ENCODE results near the gene RAP1GAP2. TPM values are rescaled to one million over a fixed set of nuclear protein-coding genes. Genes with fewer than 3 reads are reported as not detected.
A peak's percentile ranks its signal among the peaks of the same experiment; 100 is the strongest.

Gene RAP1GAP2
- total and polyA plus RNA-seq, 2 of the 8 experiments (the other 6 are each of a cell fraction or from before 2014, with no cell fraction given), result 24.0 to 63.8 TPM

DNA sequence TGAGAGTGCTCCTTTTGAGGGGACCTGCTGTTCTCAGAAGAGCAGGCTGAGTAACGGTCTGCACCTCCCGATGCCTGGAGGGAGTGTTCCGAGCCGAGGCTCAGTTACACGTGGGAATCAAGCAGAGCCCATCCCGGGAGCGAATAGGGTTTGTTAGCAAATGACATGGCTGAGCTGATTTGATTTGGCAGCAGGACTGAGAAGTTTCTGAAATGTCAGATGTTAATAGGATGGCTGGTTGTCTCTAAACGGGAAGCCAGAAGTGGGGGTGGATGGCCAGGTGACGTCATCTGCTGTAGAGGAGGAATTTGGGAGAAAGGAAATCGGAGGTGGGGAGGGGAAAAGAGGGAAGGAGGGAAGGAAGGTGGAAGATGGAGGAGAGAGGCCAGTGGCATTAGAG is 128.0 kb downstream of the RAP1GAP2 start:
- H3K4me2 ChIP-seq (ENCODE audit: insufficient read depth in 1 of 2, low read depth in 2 of 2, low read length in 2 of 2), result peak overlapping the region; percentile 23 to 35; a peak in 3 of 4 replicates
- H2AK5ac ChIP-seq (ENCODE audit: low read depth, low read length), result peak overlapping the region; percentile 57; the same call in 1 of the 2 replicates
- H3K79me1 ChIP-seq (ENCODE audit: low read depth, low read length), result peaks cover 11% of the 10 kb centered on the region
- peaks cover 0 to 4% (median 3%) of the 10 kb centered on the region in 4 experiments; a peak in 6 of 7 replicates for H3K4me1 ChIP-seq (replicated peaks in 1 of 4; ENCODE audit: control insufficient read depth in 3 of 4, insufficient read depth in 4 of 4, low read length in 3 of 4)
- ChIA-PET POLR2A (ENCODE audit: partially characterized antibody) (interaction anchor here (0.7 kb wide), 1 partner anchor 15 kb away, joined by 5 read pairs; no protein-coding TSS in a partner anchor), CTCF (ENCODE audit: partially characterized antibody) (interaction anchor here (0.7 to 18.1 kb wide), 5 partner anchors 13 to 1007 kb away, joined by 3 to 233 read pairs (median 5); no protein-coding TSS in a partner anchor)
- no peak overlapping the region for H4K8ac ChIP-seq (ENCODE audit: extremely low read depth, insufficient read depth, low read length)
- H2BK120ac ChIP-seq (replicated peaks; ENCODE audit: low read depth, low read length), result no peak overlapping the region
- no peak for FAIRE-seq
- H3K27ac ChIP-seq (ENCODE audit: low read depth, low read length), result no peak overlapping the region
- no peak overlapping the region for H3K9ac ChIP-seq (replicated peaks in 1 of 4; ENCODE audit: extremely low read depth in 1 of 4, low read depth in 3 of 4, low read length in 3 of 4)
- no peak overlapping the region for H2BK15ac ChIP-seq (ENCODE audit: low read length)
- no peak overlapping the region for H3K14ac ChIP-seq (ENCODE audit: insufficient read length)
- peaks cover 5 to 14% of the 10 kb centered on the region in 2 experiments for H4K20me1 ChIP-seq (replicated peaks in 1 of 2; ENCODE audit: control insufficient read depth in 1 of 2, insufficient read depth in 2 of 2, low read length in 2 of 2)
- peak overlapping the region; percentile 44; the same call in 1 of the 2 replicates for H2BK5ac ChIP-seq (ENCODE audit: low read depth, low read length)
- no peak overlapping the region for H4K91ac ChIP-seq (replicated peaks; ENCODE audit: insufficient read length, low read length)
- peaks cover 0 to 9% of the 10 kb centered on the region in 2 experiments; a peak in 1 of 4 replicates for H3K79me2 ChIP-seq (ENCODE audit: control insufficient read depth in 1 of 2, insufficient read depth in 2 of 2, low read length in 2 of 2)
- H2AFZ ChIP-seq (ENCODE audit: low read length), result no peak overlapping the region
- H3K23me2 ChIP-seq (ENCODE audit: low read depth, low read length), result no peaks in the 10 kb centered on the region; the same call in 1 of the 2 replicates
- no peak overlapping the region for H2BK20ac ChIP-seq (ENCODE audit: low read length)
- no peak for DNase-seq (ENCODE audit: low read depth in 1 of 2, low spot score in 2 of 2)
- H3K4ac ChIP-seq (replicated peaks; ENCODE audit: insufficient read length, low read depth, low read length), result no peak overlapping the region
- no peak overlapping the region for H3K4me3 ChIP-seq (ENCODE audit: extremely low read depth in 1 of 4, insufficient read depth in 2 of 4, low read depth in 3 of 4, low read length in 4 of 4)
- no peak overlapping the region for H3K23ac ChIP-seq (ENCODE audit: insufficient read length)
- no peak overlapping the region for H4K5ac ChIP-seq (ENCODE audit: insufficient read length, low read depth, low read length)
- no peak overlapping the region for H2BK12ac ChIP-seq (ENCODE audit: low read depth, low read length)
- H3K9me3 ChIP-seq (ENCODE audit: insufficient read depth in 2 of 2, low read depth in 1 of 2, low read length in 1 of 2), result no peaks in the 10 kb centered on the region
- 49% methylated on average over 10 of the region's 10 CpGs; no CpG with 5 or more reads in 1 of the 2 experiments for WGBS, 2 experiments (ENCODE audit: extremely low coverage in 1 of 2, insufficient coverage in 1 of 2, insufficient read length in 1 of 2, insufficient replicate concordance in 2 of 2, low coverage in 1 of 2, low lambda C conversion rate in 2 of 2, missing lambda C conversion rate in 1 of 2)
- no peak overlapping the region for H3K56ac ChIP-seq (replicated peaks; ENCODE audit: insufficient read length, low read depth, low read length)
- no peaks in the 10 kb centered on the region for H3K27me3 ChIP-seq (replicated peaks in 1 of 4; ENCODE audit: control insufficient read depth in 3 of 4, extremely low read depth in 1 of 4, insufficient read depth in 3 of 4, low read length in 3 of 4)
- no peaks in the 10 kb centered on the region for H3K36me3 ChIP-seq (ENCODE audit: control insufficient read depth in 2 of 4, insufficient read depth in 4 of 4, low read length in 3 of 4)
- no peak overlapping the region for H3K18ac ChIP-seq (ENCODE audit: extremely low read depth, low read length)
- TF ChIP-seq, protein P1, sequence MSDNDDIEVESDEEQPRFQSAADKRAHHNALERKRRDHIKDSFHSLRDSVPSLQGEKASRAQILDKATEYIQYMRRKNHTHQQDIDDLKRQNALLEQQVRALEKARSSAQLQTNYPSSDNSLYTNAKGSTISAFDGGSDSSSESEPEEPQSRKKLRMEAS (IDR thresholded peaks at IDR 0.05), result 0 out of 2 replicates have a peak, but pooled peaks have one; percentile 37
- no peak for TF ChIP-seq TBP (IDR thresholded peaks at IDR 0.05; ENCODE audit: low read depth, low read length)
- TF ChIP-seq PHF8 (conservative IDR thresholded peaks at IDR 0.05; ENCODE audit: low read depth, low read length), result no peak
- TF ChIP-seq, protein P2, sequence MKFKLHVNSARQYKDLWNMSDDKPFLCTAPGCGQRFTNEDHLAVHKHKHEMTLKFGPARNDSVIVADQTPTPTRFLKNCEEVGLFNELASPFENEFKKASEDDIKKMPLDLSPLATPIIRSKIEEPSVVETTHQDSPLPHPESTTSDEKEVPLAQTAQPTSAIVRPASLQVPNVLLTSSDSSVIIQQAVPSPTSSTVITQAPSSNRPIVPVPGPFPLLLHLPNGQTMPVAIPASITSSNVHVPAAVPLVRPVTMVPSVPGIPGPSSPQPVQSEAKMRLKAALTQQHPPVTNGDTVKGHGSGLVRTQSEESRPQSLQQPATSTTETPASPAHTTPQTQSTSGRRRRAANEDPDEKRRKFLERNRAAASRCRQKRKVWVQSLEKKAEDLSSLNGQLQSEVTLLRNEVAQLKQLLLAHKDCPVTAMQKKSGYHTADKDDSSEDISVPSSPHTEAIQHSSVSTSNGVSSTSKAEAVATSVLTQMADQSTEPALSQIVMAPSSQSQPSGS (IDR thresholded peaks at IDR 0.05; ENCODE audit: low read length), result peak; percentile 84
- TF ChIP-seq JUND (IDR thresholded peaks at IDR 0.05; ENCODE audit: low read length), result peak; percentile 85; the same call in 1 of the 2 replicates
- no peak for TF ChIP-seq TCF12 (IDR thresholded peaks at IDR 0.05; ENCODE audit: low read depth, low read length)
- TF ChIP-seq HDAC6 (IDR thresholded peaks at IDR 0.05; ENCODE audit: low read depth, low read length), result no peak
- no peak for TF ChIP-seq GTF2F1 (IDR thresholded peaks at IDR 0.05; ENCODE audit: borderline replicate concordance, low read depth, low read length)
- TF ChIP-seq RFX5 (IDR thresholded peaks at IDR 0.05; ENCODE audit: borderline replicate concordance, low read depth, low read length), result no peak
